H1 (cell line): ENCODE data around the gene MIA3. TPM values are rescaled to one million over a fixed set of nuclear protein-coding genes. Genes with fewer than 3 reads are reported as not detected.

Experiments used
- polyA plus RNA-seq, 7 experiments: library from polyadenylated mRNA; depleted of rRNA in 3 of 7; stranded (reverse) in 5 of 7; unstranded in 2 of 7; fragments of >200 nt in 5 of 7; fragments of 200-250 nt in 2 of 7; gene quantifications; 1 replicate in 5 of 7; 2 replicates in 1 of 7; 4 replicates in 1 of 7; pipeline versions ENCODE4 v1.2.1 to v1.2.3, GENCODE V29; 2011 to 2013; ENCODE audit warnings: missing spikeins in 2 of 7, mixed read lengths in 2 of 7
- total RNA-seq: library from RNA; stranded (reverse); fragmentation: NEBNext Ultra II Directional; extraction: Animal tissue kit (Norgen Biotek cat#: 25700); gene quantifications from 2 replicates; pipeline ENCODE4 v1.2.1, GENCODE V29; 2021
- TF ChIP-seq, protein P1 (sequence below): fragments of 300-600 bp; sonication (generic); IDR thresholded peaks from 2 replicates; pipeline ENCODE4 v1.7.1; 2012; ENCODE audit warnings: low read length, moderate library complexity, mild to moderate bottlenecking, inconsistent platforms; ENCODE audit not compliant: insufficient replicate concordance

The MIA3 gene
- total and polyA plus RNA-seq, 2 of the 8 experiments (the other 6 are each of a cell fraction or from before 2014, with no cell fraction given) = 69.0 to 105 TPM

- TF ChIP-seq, protein P1, sequence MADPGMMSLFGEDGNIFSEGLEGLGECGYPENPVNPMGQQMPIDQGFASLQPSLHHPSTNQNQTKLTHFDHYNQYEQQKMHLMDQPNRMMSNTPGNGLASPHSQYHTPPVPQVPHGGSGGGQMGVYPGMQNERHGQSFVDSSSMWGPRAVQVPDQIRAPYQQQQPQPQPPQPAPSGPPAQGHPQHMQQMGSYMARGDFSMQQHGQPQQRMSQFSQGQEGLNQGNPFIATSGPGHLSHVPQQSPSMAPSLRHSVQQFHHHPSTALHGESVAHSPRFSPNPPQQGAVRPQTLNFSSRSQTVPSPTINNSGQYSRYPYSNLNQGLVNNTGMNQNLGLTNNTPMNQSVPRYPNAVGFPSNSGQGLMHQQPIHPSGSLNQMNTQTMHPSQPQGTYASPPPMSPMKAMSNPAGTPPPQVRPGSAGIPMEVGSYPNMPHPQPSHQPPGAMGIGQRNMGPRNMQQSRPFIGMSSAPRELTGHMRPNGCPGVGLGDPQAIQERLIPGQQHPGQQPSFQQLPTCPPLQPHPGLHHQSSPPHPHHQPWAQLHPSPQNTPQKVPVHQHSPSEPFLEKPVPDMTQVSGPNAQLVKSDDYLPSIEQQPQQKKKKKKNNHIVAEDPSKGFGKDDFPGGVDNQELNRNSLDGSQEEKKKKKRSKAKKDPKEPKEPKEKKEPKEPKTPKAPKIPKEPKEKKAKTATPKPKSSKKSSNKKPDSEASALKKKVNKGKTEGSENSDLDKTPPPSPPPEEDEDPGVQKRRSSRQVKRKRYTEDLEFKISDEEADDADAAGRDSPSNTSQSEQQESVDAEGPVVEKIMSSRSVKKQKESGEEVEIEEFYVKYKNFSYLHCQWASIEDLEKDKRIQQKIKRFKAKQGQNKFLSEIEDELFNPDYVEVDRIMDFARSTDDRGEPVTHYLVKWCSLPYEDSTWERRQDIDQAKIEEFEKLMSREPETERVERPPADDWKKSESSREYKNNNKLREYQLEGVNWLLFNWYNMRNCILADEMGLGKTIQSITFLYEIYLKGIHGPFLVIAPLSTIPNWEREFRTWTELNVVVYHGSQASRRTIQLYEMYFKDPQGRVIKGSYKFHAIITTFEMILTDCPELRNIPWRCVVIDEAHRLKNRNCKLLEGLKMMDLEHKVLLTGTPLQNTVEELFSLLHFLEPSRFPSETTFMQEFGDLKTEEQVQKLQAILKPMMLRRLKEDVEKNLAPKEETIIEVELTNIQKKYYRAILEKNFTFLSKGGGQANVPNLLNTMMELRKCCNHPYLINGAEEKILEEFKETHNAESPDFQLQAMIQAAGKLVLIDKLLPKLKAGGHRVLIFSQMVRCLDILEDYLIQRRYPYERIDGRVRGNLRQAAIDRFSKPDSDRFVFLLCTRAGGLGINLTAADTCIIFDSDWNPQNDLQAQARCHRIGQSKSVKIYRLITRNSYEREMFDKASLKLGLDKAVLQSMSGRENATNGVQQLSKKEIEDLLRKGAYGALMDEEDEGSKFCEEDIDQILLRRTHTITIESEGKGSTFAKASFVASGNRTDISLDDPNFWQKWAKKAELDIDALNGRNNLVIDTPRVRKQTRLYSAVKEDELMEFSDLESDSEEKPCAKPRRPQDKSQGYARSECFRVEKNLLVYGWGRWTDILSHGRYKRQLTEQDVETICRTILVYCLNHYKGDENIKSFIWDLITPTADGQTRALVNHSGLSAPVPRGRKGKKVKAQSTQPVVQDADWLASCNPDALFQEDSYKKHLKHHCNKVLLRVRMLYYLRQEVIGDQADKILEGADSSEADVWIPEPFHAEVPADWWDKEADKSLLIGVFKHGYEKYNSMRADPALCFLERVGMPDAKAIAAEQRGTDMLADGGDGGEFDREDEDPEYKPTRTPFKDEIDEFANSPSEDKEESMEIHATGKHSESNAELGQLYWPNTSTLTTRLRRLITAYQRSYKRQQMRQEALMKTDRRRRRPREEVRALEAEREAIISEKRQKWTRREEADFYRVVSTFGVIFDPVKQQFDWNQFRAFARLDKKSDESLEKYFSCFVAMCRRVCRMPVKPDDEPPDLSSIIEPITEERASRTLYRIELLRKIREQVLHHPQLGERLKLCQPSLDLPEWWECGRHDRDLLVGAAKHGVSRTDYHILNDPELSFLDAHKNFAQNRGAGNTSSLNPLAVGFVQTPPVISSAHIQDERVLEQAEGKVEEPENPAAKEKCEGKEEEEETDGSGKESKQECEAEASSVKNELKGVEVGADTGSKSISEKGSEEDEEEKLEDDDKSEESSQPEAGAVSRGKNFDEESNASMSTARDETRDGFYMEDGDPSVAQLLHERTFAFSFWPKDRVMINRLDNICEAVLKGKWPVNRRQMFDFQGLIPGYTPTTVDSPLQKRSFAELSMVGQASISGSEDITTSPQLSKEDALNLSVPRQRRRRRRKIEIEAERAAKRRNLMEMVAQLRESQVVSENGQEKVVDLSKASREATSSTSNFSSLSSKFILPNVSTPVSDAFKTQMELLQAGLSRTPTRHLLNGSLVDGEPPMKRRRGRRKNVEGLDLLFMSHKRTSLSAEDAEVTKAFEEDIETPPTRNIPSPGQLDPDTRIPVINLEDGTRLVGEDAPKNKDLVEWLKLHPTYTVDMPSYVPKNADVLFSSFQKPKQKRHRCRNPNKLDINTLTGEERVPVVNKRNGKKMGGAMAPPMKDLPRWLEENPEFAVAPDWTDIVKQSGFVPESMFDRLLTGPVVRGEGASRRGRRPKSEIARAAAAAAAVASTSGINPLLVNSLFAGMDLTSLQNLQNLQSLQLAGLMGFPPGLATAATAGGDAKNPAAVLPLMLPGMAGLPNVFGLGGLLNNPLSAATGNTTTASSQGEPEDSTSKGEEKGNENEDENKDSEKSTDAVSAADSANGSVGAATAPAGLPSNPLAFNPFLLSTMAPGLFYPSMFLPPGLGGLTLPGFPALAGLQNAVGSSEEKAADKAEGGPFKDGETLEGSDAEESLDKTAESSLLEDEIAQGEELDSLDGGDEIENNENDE = no peak
Observed at GRCh38 chr1:222691016-222691415, 73.1 kb downstream of the MIA3 start (continued).
